GM12874 (cell line): ENCODE data around the gene POU2F1.
A peak's percentile ranks its signal among the peaks of the same experiment; 100 is the strongest.

Experiments used
- CTCF ChIP-seq: IDR thresholded peaks from 2 replicates; pipeline ENCODE4 v1.5.1; 2011; ENCODE audit warnings: low read depth, mild to moderate bottlenecking, control low read depth, low read length, moderate library complexity; ENCODE audit not compliant: insufficient read depth

POU2F1 gene

DNA sequence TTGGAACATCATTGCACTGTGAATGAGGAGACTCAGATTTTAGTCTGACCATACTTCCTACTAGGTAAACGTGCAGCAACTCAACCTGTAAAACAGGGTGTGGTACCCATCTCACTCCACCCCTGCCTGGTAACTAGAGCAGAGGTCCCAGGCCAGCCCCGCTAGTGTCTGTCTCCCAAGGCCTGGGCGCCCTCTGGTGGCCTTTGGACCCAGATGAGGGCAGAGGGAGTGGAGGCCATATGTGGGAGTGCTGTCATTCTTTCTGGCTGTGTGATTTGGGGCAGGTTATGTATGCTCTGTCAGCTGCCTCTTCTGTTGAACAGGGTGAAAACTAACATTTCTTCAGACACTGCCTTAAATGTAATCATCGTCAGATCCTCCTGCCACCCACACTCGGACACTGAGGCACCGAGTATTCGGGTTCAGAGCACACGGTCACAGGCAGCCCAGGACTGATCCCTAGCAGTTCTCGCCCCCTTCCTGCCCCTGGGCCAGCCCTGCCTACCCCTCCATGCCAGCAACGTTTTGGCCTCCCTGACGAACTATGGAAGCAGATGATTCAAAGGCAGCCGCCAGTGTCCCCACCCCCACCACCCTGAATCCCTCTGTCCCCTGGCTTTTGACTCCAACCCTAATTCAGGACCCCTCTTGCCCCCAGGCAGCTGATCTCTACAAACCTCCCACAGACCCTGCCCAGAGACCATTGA, 221.6 kb downstream of the POU2F1 start:
- peak; percentile 89 for TF ChIP-seq CTCF

DNA sequence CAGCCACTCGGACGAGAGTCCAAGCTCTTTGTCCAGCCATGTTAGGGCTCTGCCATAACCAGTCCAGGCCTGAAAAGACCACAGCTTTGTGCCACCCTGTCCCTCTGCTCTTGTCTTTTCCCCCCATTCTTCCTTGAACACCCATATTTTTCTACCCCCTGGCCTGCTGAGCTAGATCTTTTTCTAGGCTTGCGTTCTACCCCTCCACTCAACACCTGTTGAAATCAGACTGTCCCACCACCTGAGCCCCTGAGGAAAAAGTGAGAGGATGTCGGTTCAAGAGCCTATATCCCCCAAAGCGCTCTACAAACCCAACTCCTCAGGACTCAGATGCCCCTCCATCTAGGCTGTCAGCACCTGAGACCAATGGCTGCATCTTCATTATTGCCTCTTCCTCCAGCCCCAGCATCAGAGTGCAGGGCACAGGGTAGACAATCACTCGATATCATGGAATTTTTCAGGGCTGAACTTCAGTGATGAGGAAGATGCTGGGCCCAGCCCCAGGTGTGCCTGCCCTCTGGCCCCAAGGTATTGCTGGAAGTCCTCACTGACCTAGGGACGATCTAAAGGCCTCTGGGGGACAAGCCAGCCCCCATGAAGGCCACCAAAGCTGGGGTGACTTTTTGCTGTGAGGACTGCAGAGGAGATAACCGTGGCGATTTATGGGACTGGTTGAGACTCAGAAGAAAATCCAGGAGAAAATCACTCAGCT, 222.3 kb downstream of the POU2F1 start:
- no peak for TF ChIP-seq CTCF

DNA sequence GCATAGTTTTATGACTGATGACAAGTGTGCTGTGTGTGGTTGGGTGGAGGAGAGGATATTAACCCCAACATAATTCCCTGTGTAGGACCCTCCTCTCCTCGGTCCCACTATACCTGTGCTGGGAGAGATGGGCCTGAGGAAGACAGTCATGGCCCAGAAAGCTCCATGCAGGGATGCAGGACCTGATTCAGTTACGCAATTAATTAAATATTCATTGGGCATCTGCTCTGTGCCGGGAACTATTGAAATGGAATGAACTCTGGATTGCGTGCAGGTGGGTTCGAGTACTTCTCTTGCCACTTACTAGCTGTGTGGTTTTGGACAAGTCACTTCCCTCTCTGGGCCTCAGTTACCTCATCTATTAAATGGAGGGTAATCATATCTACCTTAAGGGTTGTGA, 223.1 kb downstream of the POU2F1 start:
- TF ChIP-seq CTCF, result no peak

DNA sequence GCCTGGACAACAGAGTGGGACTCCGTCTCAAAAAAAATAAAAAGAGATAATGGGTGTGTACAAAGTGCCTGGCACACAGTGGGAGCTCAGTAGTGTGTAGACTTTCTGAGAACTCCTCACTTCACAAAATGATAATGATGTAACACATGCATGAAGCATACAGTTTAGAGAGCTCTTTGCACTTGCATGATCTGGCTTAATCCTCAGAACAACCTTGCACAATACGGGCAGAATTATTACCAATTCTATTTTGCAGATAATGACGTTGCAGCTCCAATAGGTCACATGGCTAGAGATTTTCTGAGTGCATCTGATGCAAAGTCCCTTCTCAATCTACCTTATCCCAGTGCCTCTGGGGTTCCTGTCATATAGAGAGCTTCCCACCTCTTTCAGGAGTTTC, 226.3 kb downstream of the POU2F1 start:
- TF ChIP-seq CTCF, result no peak

GRCh38 chr1:167447521-167448136, 226.9 kb downstream of the POU2F1 start:
- TF ChIP-seq CTCF, result no peak

GRCh38 chr1:167450843-167451242, 230.2 kb downstream of the POU2F1 start:
- no peak for TF ChIP-seq CTCF

- TF ChIP-seq CTCF, result no peak
Measured at GRCh38 chr1:167452483-167452882, 231.8 kb downstream of the POU2F1 start.
